K562 (cell line): Measurements from ENCODE around the gene PCSK7. TPM values are rescaled to one million over a fixed set of nuclear protein-coding genes. Genes with fewer than 3 reads are reported as not detected.

Experiments
- ATAC-seq: fragments of 200-7000 bp; cut with Tn5 transposase; 3 replicates; pipeline ENCODE4 v1.9.1; 2020; ENCODE audit warnings: moderate library complexity
- BruUV-seq: library from RNA; stranded (reverse); fragments of 400-500 nt; replicated peaks from 2 replicates; lab custom pipeline; 2021; lab: Mats Ljungman, UMichigan
- CTCF ChIA-PET: fragments of 300-600 bp; formaldehyde crosslinking; extraction: SDS; loops from one replicate; lab custom pipeline; 2021; ENCODE audit warnings: low intra/inter-chr PET ratio; lab: Yijun Ruan, JAX
- POLR2A ChIA-PET: fragments of 300-600, 350-650 bp; sonication (Branson Sonifier 250); formaldehyde crosslinking; extraction: SDS; loops from one replicate; lab custom pipeline; 2021; ENCODE audit warnings: antibody characterized with exemption, inconsistent platforms; lab: Yijun Ruan, JAX
- DNase-seq, 4 experiments: peaks; one replicate each; pipeline versions ENCODE4 v3.0.0 to v3.0.0-alpha.2; 2011 to 2018; ENCODE audit warnings: low spot score in 3 of 4, mixed read lengths in 3 of 4; ENCODE audit errors: extremely low read depth in 1 of 4
- FAIRE-seq: peaks from 2 replicates; lab custom pipeline; 2011; peaks lifted over from hg19 to GRCh38; lab: Jason Lieb, UNC
- H2AFZ ChIP-seq: 2 replicates; pipeline ENCODE4 v1.6.0; 2011; ENCODE audit warnings: low read depth, low read length, control low read depth, inconsistent platforms
- H3K27ac ChIP-seq: fragments of 200-600 bp; 3 replicates; pipeline ENCODE4 v1.8.0; 2011; ENCODE audit warnings: low read depth, mild to moderate bottlenecking, control low read depth, inconsistent platforms, low read length, moderate library complexity, mixed read lengths; ENCODE audit errors: extremely low read depth
- H3K27me3 ChIP-seq, 2 experiments: fragments of 300-600 bp in 1 of 2; 2 replicates in 1 of 2; 3 replicates in 1 of 2; pipeline versions ENCODE4 v1.6.0 to v1.8.0; 2011; ENCODE audit warnings: inconsistent platforms in 2 of 2, low read length in 2 of 2, mild to moderate bottlenecking in 1 of 2, mixed read lengths in 1 of 2, moderate library complexity in 1 of 2; ENCODE audit not compliant: control insufficient read depth in 2 of 2, insufficient read depth in 2 of 2
- H3K36me3 ChIP-seq: fragments of 300-600 bp; 3 replicates; pipeline ENCODE4 v1.8.0; 2011; ENCODE audit warnings: mild to moderate bottlenecking, low read length, inconsistent platforms; ENCODE audit not compliant: control insufficient read depth, insufficient read depth
- H3K4me1 ChIP-seq, 2 experiments: fragments of 200-600 bp in 1 of 2; replicated peaks in 1 of 2; 2 replicates in 1 of 2; 3 replicates in 1 of 2; pipeline versions ENCODE4 v1.5.1 to v1.8.0; 2011; ENCODE audit warnings: inconsistent platforms in 2 of 2, low read length in 2 of 2, mild to moderate bottlenecking in 1 of 2, mixed read lengths in 1 of 2, moderate library complexity in 1 of 2; ENCODE audit not compliant: control insufficient read depth in 2 of 2, insufficient read depth in 2 of 2
- H3K4me2 ChIP-seq: 2 replicates; pipeline ENCODE4 v1.6.1; 2011; ENCODE audit warnings: low read length, control low read depth, inconsistent platforms, mixed read lengths; ENCODE audit not compliant: insufficient read depth
- H3K4me3 ChIP-seq: fragments of 200-600 bp; sonication (generic), shearing (Covaris generic); 2 replicates; pipeline ENCODE4 v1.5.1; 2016; ENCODE audit warnings: control low read depth, inconsistent platforms
- H3K79me2 ChIP-seq: fragments of 200-600 bp; 3 replicates; pipeline ENCODE4 v1.8.0; 2011; ENCODE audit warnings: low read length, inconsistent platforms; ENCODE audit not compliant: control insufficient read depth, insufficient read depth
- H3K9ac ChIP-seq, 2 experiments: 2 replicates each; pipeline versions ENCODE4 v1.6.0 to v1.6.1; 2011; ENCODE audit warnings: low read depth in 2 of 2, low read length in 2 of 2, control low read depth in 1 of 2, inconsistent platforms in 1 of 2, mild to moderate bottlenecking in 1 of 2, mixed read lengths in 1 of 2; ENCODE audit not compliant: insufficient read depth in 1 of 2
- H3K9me1 ChIP-seq: one replicate; pipeline ENCODE4 v1.6.0; 2011; ENCODE audit warnings: inconsistent platforms, mild to moderate bottlenecking, low read length, moderate library complexity; ENCODE audit not compliant: control insufficient read depth, insufficient read depth
- H3K9me3 ChIP-seq: replicated peaks from 2 replicates; pipeline ENCODE4 v1.5.1; 2011; ENCODE audit warnings: low read depth, low read length, inconsistent platforms; ENCODE audit not compliant: control insufficient read depth, insufficient read depth
- H4K20me1 ChIP-seq: replicated peaks from 2 replicates; pipeline ENCODE4 v1.6.1; 2011; ENCODE audit warnings: low read length, inconsistent platforms, mixed read lengths; ENCODE audit not compliant: control insufficient read depth, insufficient read depth
- E4F1 ChIP-seq: fragments of 250-450 bp; sonication (Bioruptor Pico); IDR thresholded peaks from 2 replicates; pipeline ENCODE4 v1.5.0; 2021; ENCODE audit warnings: mild to moderate bottlenecking, borderline replicate concordance
- ELK1 ChIP-seq: sonication (generic); formaldehyde crosslinking; IDR thresholded peaks from 2 replicates; pipeline ENCODE4 v1.8.1; 2022; ENCODE audit warnings: missing genetic modification reagents
- HBP1 ChIP-seq: fragments of 450-650 bp; formaldehyde crosslinking; IDR thresholded peaks from 2 replicates; pipeline ENCODE4 v1.4.0; 2022; ENCODE audit warnings: missing genetic modification characterization
- NFIC ChIP-seq: fragments of 450-650 bp; IDR thresholded peaks from 2 replicates; pipeline ENCODE4 v1.6.1; 2017; ENCODE audit warnings: mild to moderate bottlenecking, inconsistent platforms
- NR2C2 ChIP-seq, 2 experiments: fragments of 200-800 bp in 1 of 2; sonication (Bioruptor generic) in 1 of 2; sonication (generic) in 1 of 2; formaldehyde crosslinking in 1 of 2; IDR thresholded peaks; 2 replicates each; pipeline versions ENCODE4 v1.6.1 to v1.8.0; 2016 to 2022; ENCODE audit warnings: mild to moderate bottlenecking in 1 of 2, missing compliant biosample characterization in 1 of 2, missing genetic modification characterization in 1 of 2, missing genetic modification reagents in 1 of 2
- ZNF316 ChIP-seq: fragments of 450-650 bp; IDR thresholded peaks from 2 replicates; pipeline ENCODE4 v1.6.1; 2016
- WGBS: fragments of 100-300 bp; shearing (Covaris generic); methylation state at CpG from one replicate; pipeline ENCODE4 v1.1.6; 2016; ENCODE audit warnings: low coverage, mixed read lengths; ENCODE audit not compliant: insufficient coverage; ENCODE audit errors: missing lambda C conversion rate; 5-methylcytosine and 5-hydroxymethylcytosine counted together
- in situ Hi-C: fragments of 300-500 bp; cut with MboI; formaldehyde crosslinking; loops from 4 replicates; pipeline ENCODE4 v1.15.0; 2018; ENCODE audit warnings: inconsistent platforms, mixed read lengths
- intact Hi-C: fragments of 100-400 bp; cut with micrococcal nuclease; formaldehyde crosslinking; loops from 2 replicates; pipeline ENCODE4 v1.14.2; 2022
- polyA plus RNA-seq, 8 experiments: library from polyadenylated mRNA; depleted of rRNA in 4 of 8; stranded (reverse) in 5 of 8; unstranded in 3 of 8; fragments of >200 nt; fragmentation: Nextera tagmentation in 2 of 8; fragmentation: Illumina TruSeq in 1 of 8; extraction: Ambion mirVana in 2 of 8; extraction: Trizol in 1 of 8; gene quantifications; 2 replicates each; pipeline versions ENCODE4 v1.2.1 to v1.2.3, GENCODE V29; 2011 to 2014; ENCODE audit warnings: inconsistent platforms in 1 of 8, missing spikeins in 1 of 8
- total RNA-seq, 7 experiments: library from RNA; depleted of rRNA in 6 of 7; stranded (reverse); fragments of >200 nt in 6 of 7; fragmentation: Illumina TruSeq in 2 of 7; extraction: Trizol in 2 of 7; gene quantifications; 2 replicates each; pipeline versions ENCODE4 v1.2.1 to v1.2.3, GENCODE V29; 2011 to 2021; ENCODE audit warnings: low replicate concordance in 1 of 7

Gene PCSK7
- total and polyA plus RNA-seq, 9 of the 15 experiments (the other 6 are each of a cell fraction or from before 2014, with no cell fraction given): 3.1 to 29.2 (median 15.6) TPM

- ChIA-PET POLR2A (interaction anchor here (0.6 to 3.5 kb wide), 3 partner anchors 12 to 175 kb away, joined by 3 to 17 read pairs (median 3); partner anchors contain the start of gene PAFAH1B2), CTCF (interaction anchor here (0.5 kb wide), 1 partner anchor 54 kb away, joined by 4 read pairs; the partner anchor contains the start of gene PCSK7)
- intact Hi-C loops (loop anchor here (2.0 kb wide), 1 partner anchor 33 kb away; the partner anchor contains the start of gene PAFAH1B2), in situ Hi-C loops (no loop called here)
- Histone ChIP-seq H3K79me2 (peaks cover 18% of the 10 kb centered on the region), H3K27ac (peak overlapping the region; percentile 70), H3K36me3 (peaks cover 15% of the 10 kb centered on the region), H3K9me3 (no peaks in the 10 kb centered on the region), H2AFZ (peak overlapping the region; percentile 82), H3K4me2 (peak overlapping the region; percentile 68), H3K9ac (peak overlapping the region; percentile 50 to 91), H3K4me1 (peaks cover 37 to 52% of the 10 kb centered on the region in 2 experiments), H3K9me1 (no peaks in the 10 kb centered on the region), H3K4me3 (peak overlapping the region; percentile 49; the same call in 1 of the 2 replicates), H3K27me3 (no peaks in the 10 kb centered on the region), H4K20me1 (peaks cover 5% of the 10 kb centered on the region; the same call in 1 of the 2 replicates)
- ATAC-seq (no peak), DNase-seq (no peak), FAIRE-seq (no peak)
- TF ChIP-seq NFIC (peak; percentile 48), ZNF316 (no peak)
- 88% methylated on average over 10 of the region's 10 CpGs for WGBS
- BruUV-seq: no TSS peak
These were observed 54.2 kb downstream of the PCSK7 start for GRCh38 chr11:117177534-117178209.

- intact Hi-C loops: no loop called here
- Histone ChIP-seq H3K27ac (no peak overlapping the region), H3K9ac (no peak overlapping the region), H3K36me3 (peaks cover 10% of the 10 kb centered on the region; the same call in 1 of the 3 replicates), H4K20me1 (peaks cover 14% of the 10 kb centered on the region; the same call in 1 of the 2 replicates), H3K79me2 (peaks cover 18% of the 10 kb centered on the region), H3K9me1 (no peaks in the 10 kb centered on the region), H2AFZ (no peak overlapping the region), H3K4me3 (no peak overlapping the region), H3K27me3 (no peaks in the 10 kb centered on the region), H3K4me1 (peaks cover 51 to 56% of the 10 kb centered on the region in 2 experiments), H3K9me3 (no peaks in the 10 kb centered on the region), H3K4me2 (no peak overlapping the region)
- 84% methylated on average over 1 of the region's 1 CpG for WGBS
- in situ Hi-C loops: no loop called here
- ChIA-PET CTCF (no interaction called here), POLR2A (interaction anchor here (1.1 kb wide), 1 partner anchor 22 kb away, joined by 3 read pairs; no protein-coding TSS in a partner anchor)
- no peak for ATAC-seq
- BruUV-seq: no TSS peak
- no peak for FAIRE-seq
- no peak for DNase-seq
- TF ChIP-seq E4F1: no peak
- no peak for TF ChIP-seq HBP1 (CRISPR knock-in tag)
- TF ChIP-seq NR2C2 (CRISPR knock-in tag; IDR thresholded peaks at IDR 0.05): no peak
- TF ChIP-seq NR2C2 (tag; IDR thresholded peaks at IDR 0.05): no peak
- no peak for TF ChIP-seq ELK1 (CRISPR knock-in tag)
- TF ChIP-seq NFIC: peak; percentile 36; the same call in 1 of the 2 replicates
These were observed 55.7 kb downstream of the PCSK7 start for GRCh38 chr11:117176186-117176585.
